Head of caudate nucleus (tissue), 42 donors: ENCODE data around the gene ZNF438.

Experiments
- DNase-seq, 42 donors: peaks; one replicate each; pipeline versions ENCODE4 v3.0.0 to v3.0.0-alpha.2; 2020 to 2021; ENCODE audit warnings: mixed read lengths in 7 of 42
- intact Hi-C: fragments of 100-400 bp; cut with DNase I; formaldehyde crosslinking; loops from one replicate; pipeline ENCODE4 v1.15.0; 2022

Gene ZNF438

DNA sequence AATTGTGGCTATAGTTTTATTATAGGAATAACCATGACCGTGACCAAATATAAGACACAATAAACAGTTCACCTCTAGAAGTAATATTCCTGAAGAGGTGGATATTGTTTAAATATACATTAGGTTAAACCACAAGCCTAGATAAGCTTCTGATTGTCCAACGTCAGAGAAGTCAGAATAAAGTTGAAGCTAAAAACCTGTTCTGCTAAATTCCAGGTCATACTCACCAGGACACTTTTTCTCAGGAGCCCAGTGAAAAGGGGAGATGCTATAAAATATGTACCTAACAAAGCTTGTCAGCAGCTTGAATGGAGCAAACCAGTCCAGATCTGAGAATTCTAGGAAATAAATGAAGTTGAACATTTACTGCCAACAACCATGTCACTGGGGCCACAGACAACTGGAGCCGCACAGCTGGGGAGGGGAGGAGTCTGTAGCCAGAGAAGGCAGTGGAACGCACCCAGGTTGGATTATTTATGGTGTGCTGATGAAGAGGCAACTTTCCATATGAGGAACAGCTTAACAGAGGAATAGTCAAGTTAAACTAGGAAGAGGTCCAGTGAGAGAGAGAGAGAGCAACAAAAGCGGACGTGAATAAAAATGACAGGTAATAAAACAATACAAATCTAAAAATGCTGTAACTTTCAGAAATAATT, 191.1 kb downstream of the ZNF438 start:
- DNase-seq, result no peak
- intact Hi-C loops, result no loop called here

DNA sequence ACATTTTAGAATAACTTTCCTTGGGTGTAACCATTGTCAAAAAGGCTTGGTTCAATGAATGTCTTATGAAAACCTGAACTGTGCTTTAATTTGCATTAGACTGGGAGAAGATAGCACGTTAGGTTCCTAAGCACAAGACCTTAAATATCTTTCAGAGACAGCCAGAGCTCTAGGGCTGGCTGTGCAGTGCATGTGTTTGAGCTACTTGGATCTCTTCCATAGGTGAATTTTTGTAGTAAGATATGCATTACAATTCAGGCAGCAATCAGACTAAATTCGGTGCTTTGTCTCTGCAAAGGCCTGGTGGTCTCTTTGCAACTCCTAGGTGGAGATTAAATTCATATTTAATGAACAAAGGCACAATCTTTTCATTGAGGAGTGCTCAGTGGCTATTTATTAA, 192.0 kb downstream of the ZNF438 start:
- intact Hi-C loops, result no loop called here
- DNase-seq, result no peak

DNA sequence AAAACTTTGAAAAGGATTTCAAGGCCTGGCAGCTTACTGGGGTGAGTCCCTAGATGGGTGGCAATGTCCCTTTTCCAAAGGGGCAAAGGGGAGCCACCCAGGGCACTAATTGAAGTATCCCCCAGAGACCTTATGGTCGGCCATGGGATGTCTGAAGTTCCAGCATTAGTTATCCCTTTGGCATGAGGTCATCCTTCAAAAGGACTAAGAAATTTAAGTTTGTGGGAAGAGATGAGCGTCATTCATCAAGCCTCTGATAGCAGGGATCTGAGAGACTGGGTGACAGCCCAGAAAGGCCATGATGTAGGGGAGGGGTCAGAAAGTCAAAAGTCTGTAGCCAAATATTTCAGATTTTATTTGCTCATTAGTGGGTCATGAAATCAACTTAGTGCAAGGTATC, 195.3 kb downstream of the ZNF438 start:
- intact Hi-C loops, result no loop called here
- DNase-seq, result no peak

DNA sequence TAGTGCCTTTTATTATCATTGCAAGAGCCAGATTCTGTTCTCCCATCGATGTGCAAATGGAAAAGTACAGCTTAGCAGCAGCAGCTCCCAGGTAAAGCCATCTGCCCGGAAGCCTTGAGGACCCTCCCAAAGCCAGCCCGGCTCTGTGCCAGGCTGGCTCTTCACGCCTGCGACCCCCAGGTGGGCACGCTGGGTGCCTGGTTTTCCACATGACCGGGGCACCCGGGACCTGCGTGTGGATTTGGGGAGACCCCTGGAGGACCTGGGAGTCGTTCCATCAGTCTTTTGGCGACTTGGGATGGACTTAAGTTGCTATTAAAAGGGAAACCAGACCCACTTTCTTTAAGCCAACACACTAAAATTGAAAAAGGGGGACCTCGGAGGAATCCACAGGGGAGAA, 196.5 kb downstream of the ZNF438 start:
- intact Hi-C loops, result no loop called here
- no peak for DNase-seq

DNA sequence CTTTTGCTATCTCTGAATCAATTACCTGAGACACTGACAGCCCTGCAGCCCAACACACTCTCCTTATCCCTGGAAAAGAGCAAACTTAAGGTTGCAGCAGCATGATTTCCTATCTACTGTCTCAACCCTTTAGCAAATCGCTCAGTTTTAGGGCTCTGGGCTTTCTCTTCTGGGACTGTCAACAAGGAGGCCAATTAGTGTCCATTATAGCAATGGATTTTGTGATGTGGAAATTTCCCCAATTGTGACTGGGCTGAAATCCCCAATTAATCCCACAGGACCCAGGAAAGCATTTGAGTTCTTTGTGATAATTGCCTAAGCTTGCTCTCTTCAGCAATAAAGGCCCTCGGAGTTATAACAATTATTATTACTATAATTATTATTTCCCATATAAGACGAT, 197.0 kb downstream of the ZNF438 start:
- no peak for DNase-seq

DNA sequence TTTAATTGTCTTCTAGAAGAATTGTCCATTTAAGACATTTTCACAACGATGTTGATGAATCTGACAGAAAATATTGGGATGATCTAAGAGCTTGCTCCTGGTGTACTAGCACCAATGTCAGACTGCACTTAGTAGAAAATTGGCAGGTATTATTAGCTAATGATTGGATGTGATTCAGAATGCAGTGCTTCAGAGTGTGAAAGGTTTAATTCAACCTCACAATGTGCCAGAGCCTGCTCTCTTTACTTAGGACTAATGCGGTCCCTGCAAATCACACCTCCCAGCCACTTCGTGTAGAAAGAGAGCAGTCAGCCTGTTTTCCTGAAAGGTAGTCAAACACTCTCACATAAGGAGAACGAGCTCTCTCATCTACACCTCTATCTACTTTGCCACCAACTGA, 197.5 kb downstream of the ZNF438 start:
- intact Hi-C loops, result no loop called here
- DNase-seq, result no peak

More for the DNA sequence above, 197.0 kb downstream of the ZNF438 start:
- intact Hi-C loops, result no loop called here

DNA sequence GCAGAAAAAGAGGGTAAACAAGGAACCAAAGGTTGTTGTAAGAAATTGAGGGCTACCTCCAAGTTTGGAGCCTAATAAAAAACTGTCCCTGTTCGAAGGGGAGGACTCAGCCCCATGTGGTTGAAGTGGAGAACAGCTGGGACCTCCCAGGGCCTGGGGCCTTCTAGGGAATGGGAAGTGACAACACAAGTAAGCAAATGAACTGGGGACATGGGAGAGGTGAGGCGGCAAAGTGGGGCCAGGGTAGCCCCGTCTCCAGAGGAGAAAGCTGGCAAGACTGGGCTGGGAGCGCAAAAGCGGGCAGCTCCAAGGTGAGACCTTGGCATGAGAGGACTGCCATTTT, 198.1 kb downstream of the ZNF438 start:
- intact Hi-C loops, result no loop called here
- no peak for DNase-seq

DNA sequence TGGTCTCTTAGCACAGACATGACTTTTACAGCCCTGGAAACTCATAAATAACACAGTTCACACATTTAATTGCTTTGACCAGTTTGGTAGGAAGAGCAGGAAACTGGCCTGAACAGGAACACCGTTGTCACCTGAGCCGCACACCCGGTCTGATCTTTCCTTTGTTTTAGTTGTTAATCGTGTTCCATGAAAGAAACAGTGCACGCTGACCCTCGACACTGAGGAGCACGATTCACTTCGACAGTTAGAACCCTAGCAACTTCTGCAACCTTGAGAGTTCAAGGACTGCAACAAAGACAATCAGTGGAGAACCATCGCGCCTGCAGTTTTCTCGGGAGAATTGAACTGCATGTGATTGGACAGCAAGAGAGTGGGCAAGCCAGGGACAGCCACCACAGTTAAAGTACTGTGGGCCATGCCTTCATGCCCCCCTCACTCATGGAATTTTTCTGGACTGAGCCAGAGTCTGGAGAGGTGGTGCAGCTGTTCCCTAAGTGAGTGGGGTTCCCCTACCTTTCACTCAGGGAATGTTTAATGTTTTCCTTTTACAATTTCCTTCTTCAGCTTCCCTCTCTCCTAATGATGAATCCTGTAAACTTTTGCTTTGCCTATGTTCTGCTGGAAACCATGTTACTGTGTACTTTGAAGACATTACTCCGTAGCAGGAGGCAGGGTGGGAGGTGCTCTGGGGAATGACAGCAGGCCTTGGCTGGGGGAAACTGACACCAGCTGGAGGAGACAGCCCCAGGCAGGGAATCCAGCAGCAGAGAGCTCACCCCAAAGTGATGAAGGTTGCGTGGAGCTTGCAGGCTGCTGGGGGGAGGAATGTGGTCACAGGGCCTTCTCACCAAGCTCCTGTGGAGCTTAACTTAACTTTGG, 198.7 kb downstream of the ZNF438 start:
- DNase-seq, result no peak
- intact Hi-C loops, result no loop called here

DNA sequence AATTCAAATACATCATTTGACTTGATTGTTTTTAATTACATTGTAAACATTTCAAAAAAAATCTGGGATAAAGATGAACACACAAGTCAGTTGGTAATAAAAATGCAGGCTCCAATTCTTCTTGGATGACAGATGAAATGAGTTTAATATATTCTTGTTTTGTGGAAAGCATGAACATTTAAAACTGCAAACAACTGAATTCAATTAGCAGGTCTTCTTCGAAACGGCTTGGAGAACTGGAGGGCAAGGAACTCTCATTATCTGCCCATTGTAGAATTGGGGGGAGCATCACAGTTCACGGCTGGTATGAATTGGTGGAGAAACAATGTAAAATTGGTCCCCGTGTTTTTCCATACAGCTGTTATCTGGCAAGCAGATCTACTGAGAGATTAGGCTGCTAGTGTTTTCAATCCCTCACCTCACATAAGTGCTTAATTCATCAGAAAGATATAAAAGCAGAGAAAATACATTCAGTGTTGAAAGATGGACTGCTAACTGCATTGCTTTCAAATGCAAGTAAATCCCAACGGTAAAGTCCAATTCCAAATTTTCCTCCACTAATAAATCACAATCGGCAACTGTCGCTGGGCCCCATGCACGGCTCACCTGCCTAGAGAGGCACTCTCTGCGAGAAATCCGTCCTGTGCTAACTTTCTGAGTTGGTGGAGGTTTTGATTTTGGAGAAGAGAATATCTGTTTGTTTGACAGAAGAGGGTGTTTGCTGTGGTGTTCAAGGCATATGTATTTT, 199.5 kb downstream of the ZNF438 start:
- no peak for DNase-seq
- intact Hi-C loops, result no loop called here

DNA sequence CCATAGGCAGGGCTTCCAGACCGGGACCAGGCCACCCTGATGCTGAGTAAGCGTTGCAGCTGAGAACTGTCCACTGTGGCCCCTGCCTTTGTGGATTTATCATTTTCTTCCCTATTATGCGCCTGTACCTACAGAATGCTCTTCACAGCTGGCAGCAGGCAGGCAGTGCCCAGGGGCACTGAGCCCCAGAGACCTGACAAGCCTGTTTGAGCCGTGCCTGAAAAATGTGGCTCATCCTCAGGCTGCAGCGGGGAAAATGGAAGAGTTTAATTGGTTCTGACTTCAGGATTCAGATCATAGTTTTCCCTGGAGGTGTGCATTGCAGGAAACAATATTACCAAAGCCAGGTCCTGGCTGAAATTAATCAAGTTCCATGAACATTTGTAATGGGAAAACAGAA, 200.2 kb downstream of the ZNF438 start:
- intact Hi-C loops, result no loop called here
- DNase-seq, result no peak

DNA sequence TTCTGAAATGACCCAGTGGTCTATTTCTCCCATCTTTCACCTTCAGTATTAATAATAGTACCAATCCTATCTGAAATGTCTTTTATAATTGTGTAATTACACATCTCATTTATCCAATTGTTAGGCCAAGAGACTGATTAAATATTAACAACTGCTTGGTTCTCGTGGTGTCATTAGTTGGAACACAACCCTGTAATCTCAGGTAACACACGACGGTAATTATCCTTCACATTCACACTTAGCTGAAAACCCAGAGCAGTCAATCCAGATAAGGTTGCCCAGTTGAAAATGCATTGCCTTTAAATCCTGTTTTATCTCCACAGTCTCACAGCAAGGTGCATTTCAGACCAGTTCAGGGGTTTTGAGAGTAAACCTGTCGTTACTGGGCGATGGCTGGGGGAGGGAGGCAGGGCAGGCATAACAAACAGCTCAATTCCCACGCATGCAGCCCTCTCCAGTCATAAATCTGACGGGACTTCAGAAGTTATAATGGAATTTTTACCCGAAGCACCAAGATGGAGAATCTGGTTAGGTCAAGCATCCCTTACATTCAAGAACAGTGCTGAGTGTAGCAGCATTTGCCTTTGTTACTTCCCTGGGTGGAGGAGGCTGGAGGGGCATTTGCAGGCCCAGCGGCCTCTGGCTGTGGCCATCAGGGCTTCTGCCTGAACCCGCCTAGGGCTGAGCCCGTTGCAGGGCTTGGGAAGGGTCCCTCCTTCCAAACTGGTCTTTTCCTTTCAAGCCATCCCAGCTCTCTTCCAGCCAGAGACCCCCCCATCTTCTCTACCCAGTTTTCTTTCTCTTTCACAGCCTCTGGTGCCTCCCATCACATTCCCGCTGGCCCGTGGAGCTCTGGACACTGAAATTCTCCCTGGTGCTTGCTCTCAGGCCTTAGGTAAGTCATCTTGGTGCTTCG, 201.1 kb downstream of the ZNF438 start:
- no peak for DNase-seq
- intact Hi-C loops, result no loop called here

DNA sequence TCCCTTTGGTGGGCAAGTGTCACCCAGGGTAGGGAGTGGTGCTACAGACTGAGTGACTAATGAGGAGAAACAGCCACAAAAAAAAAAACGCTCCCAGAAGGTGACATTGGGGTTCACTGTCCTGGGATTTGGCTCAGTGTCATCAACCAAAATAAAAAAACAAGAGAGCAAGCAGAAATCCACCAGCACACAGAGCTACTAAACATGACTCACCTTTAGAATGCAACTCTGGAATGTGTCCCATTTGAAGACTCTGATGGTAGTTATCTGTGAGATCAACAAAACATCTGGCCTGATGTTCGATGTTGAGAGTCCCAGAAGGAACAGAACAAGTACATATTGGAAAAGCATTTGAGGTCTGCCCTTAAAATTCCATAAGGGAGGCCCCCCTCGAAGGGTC, 201.8 kb downstream of the ZNF438 start:
- intact Hi-C loops, result no loop called here
- no peak for DNase-seq

DNA sequence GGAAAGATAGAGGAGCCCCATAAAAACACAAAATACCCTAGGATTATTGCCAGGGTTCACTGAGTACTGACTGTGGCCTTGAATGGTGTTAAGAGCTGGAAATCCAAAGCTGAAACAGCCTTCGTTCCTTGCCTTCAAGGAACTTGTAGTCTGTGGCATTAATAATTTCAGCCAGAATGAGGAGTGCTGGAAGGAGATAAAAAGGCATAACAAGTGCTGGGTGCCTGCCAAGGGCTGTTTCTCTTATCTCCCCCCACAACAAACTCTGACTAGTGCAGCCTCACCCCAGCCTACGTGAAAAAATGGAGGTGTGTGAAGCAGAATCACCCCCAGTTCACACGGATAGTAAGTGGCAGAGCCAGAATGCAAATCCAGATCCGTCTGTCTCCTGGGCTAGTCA, 203.0 kb downstream of the ZNF438 start:
- intact Hi-C loops, result no loop called here
- DNase-seq, result no peak

DNA sequence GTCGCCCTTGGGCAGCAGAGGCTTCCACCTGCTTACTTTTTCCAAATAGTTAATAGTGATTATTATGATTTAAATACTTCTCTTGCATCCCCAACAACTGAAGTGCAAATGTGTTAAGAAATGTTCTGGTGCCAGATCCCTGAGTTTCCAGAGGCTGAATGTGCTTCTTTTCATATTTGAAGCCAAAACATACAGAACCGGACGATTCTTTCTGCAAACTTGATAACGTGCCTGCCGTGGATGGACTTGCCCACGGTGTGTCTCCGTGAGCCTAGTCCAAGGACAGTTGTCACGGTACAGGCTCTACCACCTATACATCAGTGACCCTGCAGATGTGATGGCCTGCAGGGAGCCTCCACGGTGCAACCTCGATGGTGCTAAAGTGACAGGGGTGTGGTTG, 203.5 kb downstream of the ZNF438 start:
- intact Hi-C loops, result no loop called here
- DNase-seq, result no peak

DNA sequence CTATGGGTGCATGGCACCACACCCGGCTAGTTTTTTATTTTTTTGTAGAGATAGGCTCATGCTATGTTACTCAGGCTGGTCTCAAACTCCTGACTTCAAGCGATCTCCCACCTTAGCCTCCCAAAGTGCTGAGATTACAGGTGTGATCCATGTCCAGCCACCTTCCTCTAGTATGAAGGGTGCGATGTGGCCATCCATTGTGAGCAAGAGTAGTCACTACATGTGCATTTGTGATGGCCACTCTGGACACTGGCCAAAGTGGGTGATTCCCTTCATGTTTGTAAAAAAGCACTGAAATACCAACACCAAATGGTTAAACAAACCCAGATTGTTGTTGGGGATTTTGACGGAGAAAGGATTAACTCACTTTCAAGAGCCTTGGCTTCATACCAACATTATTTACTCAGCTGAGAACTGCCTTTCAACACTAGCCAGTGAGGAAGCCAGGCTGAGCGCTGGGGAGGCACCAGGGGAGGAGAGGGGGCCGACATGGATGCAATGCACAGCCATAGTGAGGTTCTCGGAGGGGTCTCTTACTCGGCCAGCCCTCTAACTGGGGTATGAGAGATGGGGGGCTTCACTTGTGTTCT, 204.0 kb downstream of the ZNF438 start:
- intact Hi-C loops, result no loop called here
- peak in 6 of 42 donors; percentile 23 to 59 (median 42) for DNase-seq

DNA sequence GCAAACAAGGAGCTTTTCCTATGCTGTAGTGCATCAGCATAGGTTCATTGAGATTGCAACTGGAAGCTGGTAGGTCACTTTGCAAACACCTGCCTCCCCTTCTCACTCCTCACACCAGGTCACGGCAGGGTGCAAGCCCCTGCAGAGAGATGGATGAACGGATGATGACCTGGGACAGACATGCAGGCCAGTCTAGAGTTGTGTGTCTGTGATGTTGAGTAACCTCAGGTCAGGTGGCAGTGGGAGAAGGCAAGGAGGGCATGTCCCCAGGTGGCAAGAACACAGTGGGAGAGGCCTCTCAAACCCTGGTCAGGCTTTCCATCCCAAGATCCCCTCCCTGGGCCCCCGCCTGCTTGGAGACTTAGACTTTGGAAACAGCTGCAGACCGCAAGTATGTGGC, 205.0 kb downstream of the ZNF438 start:
- intact Hi-C loops, result no loop called here
- DNase-seq, result no peak

DNA sequence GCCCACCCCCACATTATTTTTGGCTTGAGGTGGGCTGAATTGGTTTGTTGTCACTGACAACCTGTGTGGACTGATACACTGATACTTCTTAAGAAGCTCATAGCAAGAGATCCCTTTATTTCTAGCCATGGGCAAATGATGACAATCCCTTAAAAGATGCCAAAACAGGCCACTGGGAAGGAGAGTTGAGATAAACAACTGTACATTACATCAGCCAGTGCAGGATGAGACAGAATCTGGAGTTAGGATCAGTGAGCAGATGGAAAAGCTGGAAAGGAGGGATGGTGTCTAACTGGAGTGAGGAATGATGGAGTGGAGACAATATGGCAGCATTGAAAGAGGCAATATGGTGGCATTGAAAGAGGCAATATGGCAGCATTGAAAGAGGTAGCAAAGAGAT, 206.2 kb downstream of the ZNF438 start:
- intact Hi-C loops, result no loop called here
- no peak for DNase-seq

DNA sequence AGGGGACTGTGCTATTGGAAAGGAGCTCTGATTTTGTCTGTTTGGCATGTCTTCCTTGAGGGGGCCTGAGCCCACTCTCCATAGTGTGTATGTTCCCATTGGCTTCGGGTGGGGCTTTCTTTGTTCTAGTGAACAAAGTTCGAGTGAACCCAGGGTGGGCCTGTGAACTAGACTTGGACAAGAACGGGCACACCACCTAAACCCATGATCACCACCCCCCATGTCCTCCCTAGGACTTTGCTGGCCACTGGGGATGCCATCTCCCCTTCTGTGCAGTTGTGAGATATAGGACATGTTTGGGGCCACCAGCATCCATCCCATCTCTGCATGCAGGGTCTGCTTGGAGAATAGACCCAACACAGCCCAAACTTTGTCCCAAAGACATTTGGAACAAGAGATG, 206.6 kb downstream of the ZNF438 start:
- peak in 1 of 42 donors; percentile 5 for DNase-seq
- intact Hi-C loops, result no loop called here

DNA sequence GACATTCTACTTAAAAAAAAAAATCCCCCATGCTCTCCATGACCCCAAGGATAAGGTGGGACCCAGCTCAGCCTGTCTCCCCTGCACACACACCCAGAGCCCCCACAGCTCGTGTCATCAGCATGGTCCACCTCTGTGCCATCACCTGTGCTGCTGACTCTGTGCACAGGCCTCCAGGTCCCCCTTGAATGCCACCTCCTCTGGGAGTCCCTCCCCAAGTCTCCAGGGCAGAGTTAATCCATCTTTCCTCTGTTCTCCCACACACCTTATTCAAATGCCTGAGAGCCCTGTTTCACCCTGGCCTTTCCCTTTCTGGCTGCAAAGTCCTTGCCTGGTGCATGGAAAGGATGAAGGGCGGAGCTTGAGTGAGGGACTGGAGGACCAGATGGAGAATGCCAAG, 208.0 kb downstream of the ZNF438 start:
- intact Hi-C loops, result no loop called here
- DNase-seq, result no peak
